ENCODE results near the gene RBFOX2. TPM values are rescaled to one million over a fixed set of nuclear protein-coding genes. Genes with fewer than 3 reads are reported as not detected.

RBFOX2 gene
- total and polyA plus RNA-seq, 2 of the 8 experiments (the other 6 are each of a cell fraction or from before 2014, with no cell fraction given): 121 to 122 TPM

GRCh38 chr22:35726933-35727332 lies 301.7 kb downstream of the RBFOX2 start:
- no peak overlapping the region for H3K23ac ChIP-seq (ENCODE audit: insufficient read length)
- H3K9ac ChIP-seq (replicated peaks in 1 of 4; ENCODE audit: extremely low read depth in 1 of 4, low read depth in 3 of 4, low read length in 3 of 4): no peak overlapping the region
- no peak overlapping the region for H2BK15ac ChIP-seq (ENCODE audit: low read length)
- no peak overlapping the region for H3K4me3 ChIP-seq (ENCODE audit: extremely low read depth in 1 of 4, insufficient read depth in 2 of 4, low read depth in 3 of 4, low read length in 4 of 4)
- no peaks in the 10 kb centered on the region for H3K36me3 ChIP-seq (ENCODE audit: control insufficient read depth in 2 of 4, insufficient read depth in 4 of 4, low read length in 3 of 4)
- H2BK20ac ChIP-seq (ENCODE audit: low read length): no peak overlapping the region
- H3K18ac ChIP-seq (ENCODE audit: extremely low read depth, low read length): no peak overlapping the region
- no peak for FAIRE-seq
- H3K4me2 ChIP-seq (ENCODE audit: insufficient read depth in 1 of 2, low read depth in 2 of 2, low read length in 2 of 2): no peak overlapping the region
- TF ChIP-seq SIN3A (conservative IDR thresholded peaks at IDR 0.05 in 1 of 2, IDR thresholded peaks at IDR 0.05 in 1 of 2; ENCODE audit: low read depth in 1 of 2, low read length in 2 of 2): no peak
- no peak overlapping the region for H4K91ac ChIP-seq (replicated peaks; ENCODE audit: insufficient read length, low read length)
- no peaks in the 10 kb centered on the region for H3K4me1 ChIP-seq (replicated peaks in 1 of 4; ENCODE audit: control insufficient read depth in 3 of 4, insufficient read depth in 4 of 4, low read length in 3 of 4)
- no peaks in the 10 kb centered on the region for H3K23me2 ChIP-seq (ENCODE audit: low read depth, low read length)
- H3K27ac ChIP-seq (ENCODE audit: low read depth, low read length): no peak overlapping the region
- no peak overlapping the region for H4K5ac ChIP-seq (ENCODE audit: insufficient read length, low read depth, low read length)
- no peak overlapping the region for H3K4ac ChIP-seq (replicated peaks; ENCODE audit: insufficient read length, low read depth, low read length)
- H3K14ac ChIP-seq (ENCODE audit: insufficient read length): no peak overlapping the region
- H3K79me2 ChIP-seq (ENCODE audit: control insufficient read depth in 1 of 2, insufficient read depth in 2 of 2, low read length in 2 of 2): no peaks in the 10 kb centered on the region
- H4K20me1 ChIP-seq (replicated peaks in 1 of 2; ENCODE audit: control insufficient read depth in 1 of 2, insufficient read depth in 2 of 2, low read length in 2 of 2): no peaks in the 10 kb centered on the region
- no peak overlapping the region for H2BK12ac ChIP-seq (ENCODE audit: low read depth, low read length)
- H4K8ac ChIP-seq (ENCODE audit: extremely low read depth, insufficient read depth, low read length): no peak overlapping the region
- no peak overlapping the region for H2AFZ ChIP-seq (ENCODE audit: low read length)
- H3K56ac ChIP-seq (replicated peaks; ENCODE audit: insufficient read length, low read depth, low read length): no peak overlapping the region
- ChIA-PET POLR2A (ENCODE audit: partially characterized antibody) (no interaction called here), CTCF (ENCODE audit: partially characterized antibody) (interaction anchor here (0.5 to 1.5 kb wide), 6 partner anchors 11 to 221 kb away, joined by 3 to 7 read pairs (median 4); no protein-coding TSS in a partner anchor)
- H2BK120ac ChIP-seq (replicated peaks; ENCODE audit: low read depth, low read length): no peak overlapping the region
- WGBS, 2 experiments (ENCODE audit: extremely low coverage in 1 of 2, insufficient coverage in 1 of 2, insufficient read length in 1 of 2, insufficient replicate concordance in 2 of 2, low coverage in 1 of 2, low lambda C conversion rate in 2 of 2, missing lambda C conversion rate in 1 of 2): 93% methylated on average over 15 of the region's 15 CpGs; no CpG with 5 or more reads in 1 of the 2 experiments
- H3K79me1 ChIP-seq (ENCODE audit: low read depth, low read length): no peaks in the 10 kb centered on the region
- H3K9me3 ChIP-seq (ENCODE audit: insufficient read depth in 2 of 2, low read depth in 1 of 2, low read length in 1 of 2): no peaks in the 10 kb centered on the region
- H2BK5ac ChIP-seq (ENCODE audit: low read depth, low read length): no peak overlapping the region
- no peak for DNase-seq (ENCODE audit: low read depth in 1 of 2, low spot score in 2 of 2)
- H2AK5ac ChIP-seq (ENCODE audit: low read depth, low read length): no peak overlapping the region
- no peaks in the 10 kb centered on the region for H3K27me3 ChIP-seq (replicated peaks in 1 of 4; ENCODE audit: control insufficient read depth in 3 of 4, extremely low read depth in 1 of 4, insufficient read depth in 3 of 4, low read length in 3 of 4)

Measured in H1 (cell line).